NCI-H1092 (cell line): ENCODE measurements around the gene ATF6.

ENCODE experiments used
- DNase-seq: peaks from one replicate; lab custom pipeline; 2025; lab: John Stamatoyannopoulos, UW

Gene ATF6

DNA sequence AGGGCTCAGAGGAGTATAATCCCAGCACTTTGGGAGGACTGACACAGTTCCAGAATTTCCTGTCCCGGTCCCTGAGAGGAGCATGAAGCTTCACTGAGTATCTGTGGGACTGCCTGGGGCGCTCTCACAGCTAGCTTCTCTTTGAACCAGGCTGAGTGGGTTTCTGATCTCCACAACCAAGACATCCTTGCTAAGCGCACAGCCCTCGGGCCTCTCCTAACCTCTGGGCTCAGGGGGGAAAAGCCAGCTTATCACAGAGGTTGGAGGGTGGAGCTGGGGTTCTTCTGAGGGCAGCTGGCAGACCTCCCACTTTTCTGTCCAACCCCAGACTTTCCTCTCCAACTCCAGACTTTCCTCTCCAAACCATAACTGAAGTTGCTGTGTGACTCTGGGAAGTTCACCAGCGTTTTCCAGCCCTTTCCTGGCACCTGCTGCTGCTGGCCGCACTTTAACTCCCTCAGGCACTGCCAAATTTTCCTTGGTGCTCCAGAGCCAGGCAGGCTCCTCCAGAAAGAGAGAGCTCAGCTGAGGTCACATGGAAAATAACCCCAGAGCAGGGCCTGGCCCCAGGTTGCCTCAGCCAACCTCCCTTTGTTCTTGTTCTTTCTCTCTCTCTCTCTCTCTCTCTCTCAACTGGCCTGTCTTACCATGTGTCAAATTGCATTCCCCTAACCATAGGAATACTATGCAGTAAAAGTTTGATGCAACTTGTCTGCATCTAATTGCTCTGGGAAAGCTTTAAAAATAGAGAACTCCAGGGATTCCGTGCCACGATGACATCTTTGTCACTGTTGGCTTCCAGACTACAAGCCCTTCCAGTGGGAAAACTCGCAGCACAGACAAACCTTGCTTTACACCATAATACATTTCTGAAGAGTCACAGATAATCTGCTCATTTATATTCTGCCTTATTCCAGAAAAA lies 208.1 kb downstream of the ATF6 start:
- no peak for DNase-seq

DNA sequence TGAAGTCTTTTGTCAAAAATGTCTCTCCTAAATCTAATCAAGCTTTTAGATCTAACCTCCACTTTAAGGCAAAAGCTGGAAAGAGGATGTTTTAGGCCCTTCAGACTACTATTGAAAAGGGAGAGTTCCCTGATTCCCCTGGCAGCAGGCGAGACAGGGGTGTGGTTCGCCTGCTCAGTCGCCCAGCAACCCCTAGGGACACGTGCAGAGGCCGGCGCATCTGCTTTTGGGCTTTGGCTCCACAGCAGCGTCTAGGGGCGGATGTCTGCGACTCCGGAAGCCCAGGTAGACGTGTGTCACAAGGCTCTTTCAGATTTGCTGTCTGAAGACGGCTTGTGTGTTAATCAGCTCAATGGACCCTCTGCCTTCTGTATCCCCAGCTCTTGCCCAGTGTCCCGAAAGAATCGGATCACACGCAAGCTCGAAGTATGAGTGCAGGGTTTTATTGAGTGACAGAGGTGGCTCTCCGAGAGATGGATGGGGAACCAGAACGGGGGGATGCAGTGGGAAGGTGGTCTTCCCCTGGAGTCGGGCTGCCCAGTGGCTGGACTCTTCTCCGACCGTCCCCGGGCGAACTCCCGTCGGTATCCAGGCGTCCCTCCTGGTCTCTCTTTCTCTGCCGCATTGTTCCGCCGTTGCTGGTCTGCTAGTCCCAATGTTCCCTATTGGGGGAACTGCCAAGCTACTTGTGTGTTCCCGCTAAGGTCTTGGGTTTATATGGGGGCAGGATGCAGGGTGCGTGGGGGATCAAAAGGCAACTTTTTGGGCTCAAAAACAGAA lies 212.1 kb downstream of the ATF6 start:
- DNase-seq = no peak

- DNase-seq = no peak
These were observed 215.0 kb downstream of the ATF6 start for GRCh38 chr1:161981126-161981525.

DNA sequence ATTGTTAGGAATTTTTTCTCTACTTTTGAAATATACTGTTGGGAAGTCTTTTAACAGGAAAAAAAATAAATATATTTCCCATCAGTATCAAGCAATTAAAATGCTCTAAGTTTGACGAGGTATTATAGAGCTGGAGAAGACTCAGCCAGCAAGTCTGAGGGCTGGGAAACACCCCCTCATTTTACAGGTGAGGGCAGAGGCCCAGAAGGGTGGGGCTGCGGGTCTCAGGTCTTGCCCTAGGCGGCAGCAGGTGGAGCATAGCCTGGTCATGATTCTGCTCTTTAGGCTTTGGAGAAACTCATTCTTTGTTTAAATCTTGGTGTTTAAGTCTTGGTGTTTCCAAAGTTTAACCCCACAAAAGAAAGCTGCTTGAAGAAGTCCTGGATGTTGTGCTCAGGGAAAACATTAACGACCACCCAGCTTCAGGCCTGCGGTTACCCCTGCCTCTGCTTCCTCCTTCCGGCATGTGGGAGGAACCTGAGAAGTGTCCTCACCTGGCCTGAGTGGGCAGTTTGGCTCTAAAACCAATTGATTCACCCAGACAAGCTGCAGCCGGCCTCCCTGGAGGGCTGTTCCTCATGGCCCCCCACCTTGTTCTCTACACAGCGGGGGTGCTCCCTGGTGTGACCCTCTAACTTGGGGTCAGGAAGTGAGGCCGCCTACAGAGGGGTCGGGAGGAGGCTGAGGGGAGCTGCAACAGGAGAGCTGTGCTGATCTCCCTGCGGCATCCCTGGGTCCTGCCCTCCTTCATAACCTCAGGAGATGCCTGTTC lies 215.8 kb downstream of the ATF6 start:
- no peak for DNase-seq

DNA sequence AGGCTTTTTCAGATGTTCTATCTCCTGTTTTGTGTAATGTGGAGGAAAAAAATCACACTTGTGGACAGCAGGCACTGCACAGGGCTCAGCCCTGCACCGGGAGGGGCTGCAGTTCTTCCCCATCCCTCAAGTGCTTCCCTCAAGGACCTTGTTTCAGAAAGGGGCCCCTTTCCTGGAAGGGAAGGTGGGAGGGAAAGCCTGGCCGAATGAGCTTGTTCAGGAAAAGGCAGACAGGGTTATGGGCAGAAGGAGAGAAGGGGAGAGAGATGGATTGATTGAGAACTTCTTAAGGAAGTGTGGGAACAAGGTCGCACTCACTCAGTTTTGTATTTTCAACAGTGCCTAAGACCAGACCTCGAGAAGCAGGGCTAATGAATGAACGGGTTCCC lies 216.4 kb downstream of the ATF6 start:
- DNase-seq = no peak

DNA sequence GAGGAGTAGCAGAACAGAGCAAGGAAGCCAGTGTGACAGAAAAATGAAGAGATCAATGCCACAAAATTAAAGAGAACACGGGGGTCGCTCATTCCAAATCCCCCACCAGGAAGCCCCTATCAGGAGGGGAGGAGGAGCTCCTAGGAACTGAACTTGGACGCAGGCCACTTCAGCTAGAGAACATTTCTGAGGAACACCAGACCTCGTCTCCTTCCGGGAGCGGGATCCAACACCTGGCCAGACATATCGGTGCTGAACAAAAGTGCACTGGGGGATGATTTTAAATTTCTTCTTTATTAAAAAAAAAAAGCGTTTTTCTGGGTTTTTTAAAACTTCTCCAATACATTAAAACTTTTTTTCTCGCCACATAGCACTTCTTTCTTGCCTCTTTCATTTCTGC lies 216.8 kb downstream of the ATF6 start:
- DNase-seq = no peak

GRCh38 chr1:161983725-161984124 lies 217.6 kb downstream of the ATF6 start:
- DNase-seq = no peak

DNA sequence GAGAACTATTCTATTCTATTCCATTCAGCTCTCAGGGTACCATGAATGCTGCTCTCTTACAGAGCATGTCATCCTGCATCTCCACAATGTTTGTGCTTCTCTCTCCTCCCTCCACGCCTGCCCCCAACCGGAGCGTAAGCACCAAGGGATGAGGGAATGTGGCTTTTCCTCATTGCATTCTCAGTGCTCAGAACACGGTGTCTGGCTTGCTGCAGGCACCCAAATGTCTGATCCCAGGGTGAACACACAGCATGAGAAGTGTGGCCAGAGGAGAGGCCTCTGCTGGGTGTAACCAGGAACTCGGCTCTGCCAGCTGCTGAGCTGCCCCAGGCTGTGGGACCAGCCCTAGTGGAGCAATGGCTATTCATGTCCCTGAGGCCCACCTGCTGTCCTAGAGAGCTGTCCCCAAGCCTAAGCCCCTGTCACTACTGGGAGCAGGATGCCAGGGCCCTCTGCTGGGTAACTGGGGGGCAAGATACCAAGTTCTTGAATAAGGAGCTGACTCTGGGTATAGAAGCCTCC lies 219.2 kb downstream of the ATF6 start:
- no peak for DNase-seq

DNA sequence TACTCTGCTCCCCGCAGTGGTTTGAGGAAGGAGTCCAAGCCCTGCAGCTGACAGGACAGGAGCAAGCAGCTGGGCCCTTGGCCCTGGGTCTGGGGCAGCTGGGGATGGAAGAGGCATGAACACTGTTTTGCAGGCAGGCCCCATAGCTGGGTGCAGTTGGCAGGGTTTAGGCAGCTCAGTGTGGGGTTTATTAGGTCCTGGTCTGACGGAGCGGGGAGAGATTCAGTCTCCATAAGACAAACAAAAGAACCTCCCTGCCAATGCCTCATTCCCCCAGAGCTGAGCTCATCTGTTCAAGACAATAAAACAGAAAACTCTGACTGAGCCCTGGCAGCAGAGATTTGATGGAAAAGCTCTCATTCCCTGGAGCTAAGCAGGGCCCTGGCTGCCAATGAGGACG lies 220.2 kb downstream of the ATF6 start:
- no peak for DNase-seq

DNA sequence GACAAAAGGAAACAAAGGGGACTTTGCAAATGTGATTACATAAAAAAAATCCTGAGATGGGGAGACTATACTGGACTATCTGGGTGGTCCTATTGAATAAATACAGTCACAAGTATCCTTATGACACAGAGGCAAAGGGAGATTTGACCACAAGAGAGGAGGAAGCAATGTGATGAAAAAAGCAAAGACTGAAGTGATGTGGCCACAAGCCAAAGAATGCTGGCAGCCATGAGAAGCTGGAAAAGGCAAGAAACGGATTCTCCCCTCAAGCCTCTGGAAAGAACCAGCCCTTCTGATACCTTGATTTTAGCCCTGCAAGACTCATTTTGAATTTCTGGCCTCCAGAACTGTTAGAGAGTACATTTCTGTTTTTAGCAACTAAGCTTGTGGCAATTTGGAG lies 221.2 kb downstream of the ATF6 start:
- no peak for DNase-seq

DNA sequence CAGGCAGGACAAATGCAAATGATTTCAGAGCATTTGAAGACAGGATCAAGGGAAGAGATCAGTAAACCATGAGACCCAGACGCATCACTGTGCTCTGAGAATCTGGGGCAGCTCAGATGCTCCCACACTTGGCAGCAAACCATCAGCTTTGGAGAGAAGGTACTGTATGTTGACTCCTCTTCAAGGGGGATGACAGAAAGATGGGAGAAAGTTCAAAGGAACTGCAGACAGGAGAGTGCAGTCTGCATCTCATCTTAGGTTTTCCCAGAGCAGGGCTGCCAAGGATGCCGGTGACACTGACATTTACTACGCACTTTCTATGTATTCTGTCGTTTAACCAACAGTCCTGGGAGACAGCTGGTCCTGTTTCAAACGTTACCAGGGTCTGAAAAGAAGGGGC lies 221.8 kb downstream of the ATF6 start:
- no peak for DNase-seq

- DNase-seq = no peak
These were observed 222.3 kb downstream of the ATF6 start for GRCh38 chr1:161988413-161988812.

GRCh38 chr1:161989108-161989507 lies 223.0 kb downstream of the ATF6 start:
- DNase-seq = no peak

GRCh38 chr1:161989786-161990185 lies 223.7 kb downstream of the ATF6 start:
- no peak for DNase-seq

DNA sequence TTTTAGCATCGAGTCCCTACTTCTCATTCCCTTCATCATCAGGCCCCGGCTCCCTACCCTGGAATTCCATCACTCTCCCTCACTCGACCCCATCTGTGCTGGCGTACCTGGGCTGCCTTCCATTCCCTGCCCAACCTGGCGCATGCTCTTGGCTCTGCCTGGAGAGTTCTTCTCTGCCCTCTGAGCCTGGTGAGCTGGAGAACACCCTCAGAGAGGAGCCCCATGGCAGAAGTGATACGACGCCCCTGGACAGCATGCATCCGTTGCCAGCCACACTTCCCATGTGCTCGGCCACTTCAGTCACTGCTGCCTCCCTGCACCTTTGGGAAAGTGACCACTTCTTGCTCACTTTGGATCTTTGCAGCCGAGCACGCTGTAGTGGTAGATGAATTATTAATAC lies 227.5 kb downstream of the ATF6 start:
- no peak for DNase-seq

GRCh38 chr1:161994175-161994668 lies 228.1 kb downstream of the ATF6 start:
- no peak for DNase-seq

DNA sequence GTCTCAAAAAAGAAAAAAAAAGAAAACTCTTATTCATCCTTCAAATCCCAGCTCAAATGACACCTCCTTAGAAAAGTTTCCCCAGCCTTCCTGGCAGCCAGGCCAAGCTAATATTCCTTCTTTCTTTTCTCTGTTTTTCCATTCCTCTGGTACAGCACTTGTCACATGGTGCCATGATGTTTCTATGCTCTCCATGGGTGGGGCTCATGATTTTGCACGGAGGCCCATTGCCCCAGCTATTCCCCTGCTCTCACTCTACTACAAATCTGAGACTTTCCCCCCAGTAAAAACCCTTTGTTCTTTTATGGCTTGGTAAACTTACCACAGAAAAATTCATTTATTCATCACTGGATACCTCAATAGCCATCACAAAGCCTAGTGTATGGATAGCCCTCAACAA lies 231.0 kb downstream of the ATF6 start:
- DNase-seq = no peak

- DNase-seq = no peak
These were observed 232.7 kb downstream of the ATF6 start for GRCh38 chr1:161998811-161999210.

DNA sequence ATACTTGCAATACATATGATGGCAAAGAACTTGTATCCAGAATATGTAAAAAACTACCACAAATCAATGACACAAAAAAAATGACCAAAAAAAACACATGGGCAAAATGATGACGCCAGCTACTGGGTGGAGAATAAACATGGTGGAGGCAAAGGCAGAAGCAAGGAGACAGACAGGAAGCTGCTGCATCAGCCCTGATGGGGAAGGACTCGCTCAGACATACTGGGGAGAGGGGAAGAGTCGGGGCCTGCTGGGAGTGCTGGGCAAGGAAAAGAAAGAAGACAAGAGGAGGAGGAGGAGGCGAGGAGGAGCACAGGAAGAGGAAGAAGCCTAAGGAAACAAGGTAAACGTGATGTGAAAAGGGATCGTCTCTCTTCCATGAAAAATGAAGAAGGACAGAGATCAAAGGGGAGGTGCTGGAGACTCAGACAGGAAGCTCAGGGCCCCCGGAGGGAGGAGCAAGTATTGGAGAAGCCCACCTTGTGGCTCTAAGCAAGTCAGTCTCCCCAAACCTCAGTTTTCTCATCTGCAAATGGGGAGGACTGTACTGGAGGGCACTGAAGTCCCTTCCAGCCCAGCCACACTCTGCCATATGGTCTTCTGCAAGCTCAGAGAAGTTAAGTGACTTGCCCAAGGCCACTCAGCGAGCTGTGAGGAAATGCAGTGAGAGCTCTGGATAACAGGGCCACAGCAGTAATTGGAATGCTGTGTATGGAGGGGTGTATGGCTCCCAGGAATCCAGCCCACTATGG lies 233.4 kb downstream of the ATF6 start:
- no peak for DNase-seq

- DNase-seq = no peak
These were observed 233.9 kb downstream of the ATF6 start for GRCh38 chr1:162000053-162000420.

- DNase-seq = no peak
These were observed 237.1 kb downstream of the ATF6 start for GRCh38 chr1:162003061-162003829.
